GM23248 (cell line): ENCODE data around the gene AGBL3. TPM values are rescaled to one million over a fixed set of nuclear protein-coding genes. Genes with fewer than 3 reads are reported as not detected.

Experiments used
- DNase-seq: peaks from one replicate; pipeline ENCODE4 v3.0.0-alpha.2; 2015
- H2AFZ ChIP-seq: fragments of 200-600 bp; sonication (generic); 2 replicates; pipeline ENCODE4 v1.6.1; 2016; ENCODE audit warnings: antibody characterized with exemption
- H3F3A ChIP-seq: fragments of 200-600 bp; sonication (generic); 2 replicates; pipeline ENCODE4 v1.6.1; 2016; ENCODE audit warnings: mild to moderate bottlenecking, antibody characterized with exemption, mixed run types; ENCODE audit not compliant: insufficient read depth
- H3K27ac ChIP-seq: fragments of 200-600 bp; sonication (generic); 2 replicates; pipeline ENCODE4 v1.5.1; 2016; ENCODE audit warnings: mild to moderate bottlenecking
- H3K27me3 ChIP-seq: fragments of 200-600 bp; sonication (generic); replicated peaks from 2 replicates; pipeline ENCODE4 v1.6.1; 2016; ENCODE audit warnings: mild to moderate bottlenecking; ENCODE audit not compliant: insufficient read depth
- H3K36me3 ChIP-seq: fragments of 200-600 bp; sonication (generic); 2 replicates; pipeline ENCODE4 v1.6.1; 2016; ENCODE audit warnings: low read depth, mild to moderate bottlenecking
- H3K4me1 ChIP-seq: fragments of 200-600 bp; sonication (generic); 2 replicates; pipeline ENCODE4 v1.6.1; 2016; ENCODE audit warnings: mild to moderate bottlenecking; ENCODE audit not compliant: insufficient read depth
- H3K4me2 ChIP-seq: fragments of 200-600 bp; sonication (generic); one replicate; pipeline ENCODE4 v1.6.1; 2016; ENCODE audit warnings: mild to moderate bottlenecking; ENCODE audit not compliant: unreplicated experiment
- H3K4me3 ChIP-seq: fragments of 200-600 bp; sonication (generic); 2 replicates; pipeline ENCODE4 v1.5.1; 2016; ENCODE audit warnings: mild to moderate bottlenecking
- H3K79me2 ChIP-seq: fragments of 200-600 bp; sonication (generic); 2 replicates; pipeline ENCODE4 v1.6.1; 2016; ENCODE audit warnings: mild to moderate bottlenecking; ENCODE audit not compliant: insufficient read depth
- H3K9ac ChIP-seq: fragments of 200-600 bp; sonication (generic); 2 replicates; pipeline ENCODE4 v1.6.1; 2016; ENCODE audit warnings: mild to moderate bottlenecking
- H3K9me2 ChIP-seq: fragments of 200-600 bp; sonication (generic); 2 replicates; pipeline ENCODE4 v1.6.1; 2016; ENCODE audit warnings: mixed run types, mild to moderate bottlenecking, moderate library complexity; ENCODE audit not compliant: insufficient read depth
- H3K9me3 ChIP-seq: fragments of 200-600 bp; sonication (generic); one replicate; pipeline ENCODE4 v1.6.1; 2017; ENCODE audit warnings: low read depth
- H4K20me1 ChIP-seq: fragments of 200-600 bp; sonication (generic); 2 replicates; pipeline ENCODE4 v1.6.0; 2016; ENCODE audit not compliant: insufficient read depth
- EZH2 ChIP-seq: fragments of 200-600 bp; sonication (generic); IDR thresholded peaks from 2 replicates; pipeline ENCODE4 v1.6.1; 2018; ENCODE audit warnings: antibody characterized with exemption, mild to moderate bottlenecking; ENCODE audit not compliant: insufficient read depth, poor library complexity, severe bottlenecking
- EZH2phosphoT487 ChIP-seq: fragments of 200-600 bp; sonication (generic); IDR thresholded peaks from 2 replicates; pipeline ENCODE4 v1.6.1; 2018; ENCODE audit warnings: antibody characterized with exemption, moderate library complexity, mild to moderate bottlenecking, low read depth; ENCODE audit not compliant: insufficient read depth
- WGBS, 2 experiments: methylation state at CpG; one replicate each; pipeline ENCODE4 v1.1.6; 2015 to 2017; ENCODE audit warnings: low lambda C conversion rate in 2 of 2, low coverage in 1 of 2; ENCODE audit errors: missing lambda C conversion rate in 2 of 2; 5-methylcytosine and 5-hydroxymethylcytosine counted together
- in situ Hi-C: fragments of 300-500 bp; cut with MboI; formaldehyde crosslinking; loops from 2 replicates; pipeline ENCODE4 v1.15.0; 2020
- polyA plus RNA-seq: library from polyadenylated mRNA; unstranded; fragments of >200 nt; fragmentation: Nextera tagmentation; extraction: Ambion mirVana; gene quantifications from 2 replicates; pipeline ENCODE4 v1.2.1, GENCODE V29; 2016
- total RNA-seq: library from RNA; depleted of rRNA; stranded (reverse); fragments of >200 nt; shearing (Covaris generic); gene quantifications from 2 replicates; pipeline ENCODE4 v1.2.3, GENCODE V29; 2014

The AGBL3 gene
- total and polyA plus RNA-seq, 2 experiments from 2014 or later: 1.4 to 2.4 TPM

DNA sequence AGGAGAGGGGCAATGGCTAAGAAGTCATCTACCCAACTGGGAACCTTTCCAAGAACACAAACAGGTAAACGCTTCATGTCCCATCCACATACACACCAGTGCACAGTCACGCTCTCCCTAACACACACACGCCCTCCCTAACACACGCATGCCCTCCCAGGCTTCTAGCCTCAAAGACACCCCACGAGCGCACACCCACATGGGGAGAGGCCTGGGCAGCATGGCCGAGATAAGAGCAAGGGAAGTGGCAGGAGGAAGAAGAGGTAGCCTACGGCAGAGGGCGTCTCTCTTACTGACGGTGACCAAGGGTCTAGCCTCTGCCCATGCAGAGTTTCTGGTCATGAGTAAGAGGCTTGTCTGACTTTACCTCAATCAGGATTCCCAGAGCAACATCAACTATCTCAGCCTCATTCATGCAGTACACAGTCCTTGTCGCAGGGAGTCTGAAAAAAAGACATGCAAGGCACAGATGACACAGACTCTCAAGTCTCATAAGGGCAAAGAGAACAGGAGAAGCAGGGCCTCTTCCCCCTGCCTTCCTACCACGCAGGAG, 181.1 kb downstream of the AGBL3 start:
- no peak overlapping the region for H3K27ac ChIP-seq
- no peak overlapping the region for H3K4me3 ChIP-seq
- no peaks in the 10 kb centered on the region for H3K27me3 ChIP-seq
- no peak overlapping the region for H3K4me2 ChIP-seq
- peaks cover 25% of the 10 kb centered on the region for H3K4me1 ChIP-seq
- DNase-seq: no peak
- 89 to 92% methylated on average over 12 of the region's 12 CpGs for WGBS, 2 experiments
- peaks cover 7% of the 10 kb centered on the region; the same call in 1 of the 2 replicates for H3K36me3 ChIP-seq
- H2AFZ ChIP-seq: no peak overlapping the region
- TF ChIP-seq EZH2 (no peak), EZH2phosphoT487 (no peak)
- H3K9me3 ChIP-seq: no peaks in the 10 kb centered on the region
- no peak overlapping the region for H3K9ac ChIP-seq
- in situ Hi-C loops: no loop called here
- H4K20me1 ChIP-seq: no peaks in the 10 kb centered on the region
- H3F3A ChIP-seq: peaks cover 14% of the 10 kb centered on the region
- H3K79me2 ChIP-seq: peaks cover 30% of the 10 kb centered on the region
- H3K9me2 ChIP-seq: no peaks in the 10 kb centered on the region

- no peaks in the 10 kb centered on the region for H4K20me1 ChIP-seq
- peak; percentile 21 for DNase-seq
- H3K27me3 ChIP-seq: no peaks in the 10 kb centered on the region
- H3K4me1 ChIP-seq: peaks cover 25% of the 10 kb centered on the region
- no peak overlapping the region for H3K27ac ChIP-seq
- H3K9ac ChIP-seq: no peak overlapping the region
- peaks cover 7% of the 10 kb centered on the region; the same call in 1 of the 2 replicates for H3K36me3 ChIP-seq
- no peaks in the 10 kb centered on the region for H3K9me3 ChIP-seq
- H3K4me2 ChIP-seq: no peak overlapping the region
- 40 to 64% methylated on average over 4 to 9 of the region's 9 CpGs for WGBS, 2 experiments
- TF ChIP-seq EZH2phosphoT487 (no peak), EZH2 (no peak)
- H3K9me2 ChIP-seq: no peaks in the 10 kb centered on the region
- no peak overlapping the region for H3K4me3 ChIP-seq
- peaks cover 14% of the 10 kb centered on the region for H3F3A ChIP-seq
- in situ Hi-C loops: no loop called here
- peaks cover 30% of the 10 kb centered on the region for H3K79me2 ChIP-seq
- H2AFZ ChIP-seq: no peak overlapping the region
Measured at GRCh38 chr7:135168001-135168400, 181.7 kb downstream of the AGBL3 start.

DNA sequence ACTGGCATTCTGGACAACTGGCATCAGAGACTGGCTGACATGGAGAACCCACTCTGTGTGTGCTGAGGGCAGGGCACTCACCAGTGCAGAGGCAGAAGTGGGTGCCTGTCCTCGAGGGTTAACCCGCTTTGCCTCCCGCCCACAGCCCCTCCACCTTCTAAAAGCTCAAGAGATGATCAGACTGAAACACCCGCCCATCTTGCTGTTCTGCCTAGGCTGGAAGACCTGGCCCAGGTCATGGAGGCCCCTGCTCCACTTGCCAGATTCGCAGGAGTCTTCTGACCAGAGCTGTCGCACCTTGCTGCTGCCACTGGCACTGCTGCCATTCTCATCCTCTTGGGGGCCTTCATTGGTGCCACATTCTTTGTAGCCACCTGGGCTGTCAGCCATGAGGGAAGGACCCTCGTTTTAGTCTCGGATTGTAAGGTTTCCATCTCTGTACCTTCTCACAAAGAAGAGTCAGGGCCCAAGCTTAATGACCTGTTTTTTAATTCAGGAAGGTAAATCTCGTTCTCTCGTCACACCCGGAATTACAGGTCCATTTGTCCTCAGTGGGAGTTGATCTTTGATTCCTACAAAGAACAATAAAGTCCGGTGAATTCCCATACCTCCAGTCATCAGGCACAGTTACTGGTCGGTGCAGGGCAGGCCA, 182.3 kb downstream of the AGBL3 start:
- H3K9ac ChIP-seq: no peak overlapping the region
- H3F3A ChIP-seq: peaks cover 14% of the 10 kb centered on the region
- H3K9me2 ChIP-seq: no peaks in the 10 kb centered on the region
- peaks cover 25% of the 10 kb centered on the region for H3K4me1 ChIP-seq
- DNase-seq: no peak
- peak overlapping the region; percentile 92 for H3K27ac ChIP-seq
- WGBS, 2 experiments: 80 to 84% methylated on average over 13 of the region's 13 CpGs
- H4K20me1 ChIP-seq: no peaks in the 10 kb centered on the region
- TF ChIP-seq EZH2phosphoT487: no peak
- TF ChIP-seq EZH2: no peak
- in situ Hi-C loops: no loop called here
- peaks cover 7% of the 10 kb centered on the region; the same call in 1 of the 2 replicates for H3K36me3 ChIP-seq
- H3K4me3 ChIP-seq: peak overlapping the region; percentile 84
- H3K9me3 ChIP-seq: no peaks in the 10 kb centered on the region
- H3K4me2 ChIP-seq: peak overlapping the region; percentile 83
- H3K79me2 ChIP-seq: peaks cover 30% of the 10 kb centered on the region
- no peak overlapping the region for H2AFZ ChIP-seq
- no peaks in the 10 kb centered on the region for H3K27me3 ChIP-seq

- no peaks in the 10 kb centered on the region for H3K9me3 ChIP-seq
- H3K4me2 ChIP-seq: peak overlapping the region; percentile 83
- peaks cover 14% of the 10 kb centered on the region for H3F3A ChIP-seq
- TF ChIP-seq EZH2phosphoT487: no peak
- H3K79me2 ChIP-seq: peaks cover 30% of the 10 kb centered on the region
- peak overlapping the region; percentile 84 for H3K4me3 ChIP-seq
- 45 to 50% methylated on average over 11 of the region's 11 CpGs for WGBS, 2 experiments
- no peaks in the 10 kb centered on the region for H3K27me3 ChIP-seq
- H2AFZ ChIP-seq: peak overlapping the region; percentile 95
- peaks cover 7% of the 10 kb centered on the region; the same call in 1 of the 2 replicates for H3K36me3 ChIP-seq
- no peaks in the 10 kb centered on the region for H3K9me2 ChIP-seq
- H3K4me1 ChIP-seq: peaks cover 25% of the 10 kb centered on the region
- in situ Hi-C loops: no loop called here
- peak; percentile 77 for DNase-seq
- peak overlapping the region; percentile 84 for H3K9ac ChIP-seq
- peak overlapping the region; percentile 92 for H3K27ac ChIP-seq
- H4K20me1 ChIP-seq: no peaks in the 10 kb centered on the region
Measured at GRCh38 chr7:135169141-135169963, 183.0 kb downstream of the AGBL3 start.
